ENCODE measurements around the gene PRR29. TPM values are rescaled to one million over a fixed set of nuclear protein-coding genes. Genes with fewer than 3 reads are reported as not detected.

PRR29 gene
- total and polyA plus RNA-seq, 2 donors (not counting 1 experiment from before 2014, with no cell fraction given), result 0.02 to 0.17 TPM

GRCh38 chr17:64045176-64045575 lies 47.0 kb downstream of the PRR29 start:
- no peak for DNase-seq (ENCODE audit: low read depth in 2 of 2)
- Histone ChIP-seq H3K79me2 (ENCODE audit: control insufficient read depth, insufficient read depth, low read length) (no peaks in the 10 kb centered on the region), H3K27me3 (ENCODE audit: control insufficient read depth, insufficient read depth, low read length) (no peaks in the 10 kb centered on the region), H3K9ac (ENCODE audit: insufficient read depth, low read length) (no peak overlapping the region), H3K36me3 (ENCODE audit: control insufficient read depth, insufficient read depth, low read length) (peaks cover 5% of the 10 kb centered on the region), H3K4me3 (replicated peaks in 1 of 4; ENCODE audit: control extremely low read depth in 1 of 4, insufficient read depth in 1 of 4, low read depth in 3 of 4, low read length in 4 of 4) (no peak overlapping the region), H3K4me2 (ENCODE audit: extremely low read depth, insufficient read depth, low read length) (no peak overlapping the region), H3K27ac (ENCODE audit: insufficient read depth, low read length) (no peak overlapping the region), H4K20me1 (ENCODE audit: control insufficient read depth, extremely low read depth, insufficient read depth, low read length) (no peaks in the 10 kb centered on the region), H2AFZ (ENCODE audit: low read length) (no peak overlapping the region), H3K9me3 (ENCODE audit: control insufficient read depth, insufficient read depth, low read depth, low read length) (no peaks in the 10 kb centered on the region), H3K4me1 (ENCODE audit: control insufficient read depth, extremely low read depth, insufficient read depth, low read length) (no peaks in the 10 kb centered on the region)
- TF ChIP-seq CTCF (conservative IDR thresholded peaks at IDR 0.05 in 1 of 2, IDR thresholded peaks at IDR 0.05 in 1 of 2; ENCODE audit: low read depth in 1 of 2, low read length in 2 of 2) (no peak), EZH2 (IDR thresholded peaks at IDR 0.05; ENCODE audit: low read length, missing control alignments) (no peak)

- H3K36me3 ChIP-seq (ENCODE audit: control insufficient read depth, insufficient read depth, low read length), result peaks cover 5% of the 10 kb centered on the region
Observed at GRCh38 chr17:64048805-64049204, 50.7 kb downstream of the PRR29 start.

GRCh38 chr17:64051153-64051552 lies 53.0 kb downstream of the PRR29 start:
- Histone ChIP-seq H3K9ac (ENCODE audit: insufficient read depth, low read length) (no peak overlapping the region), H3K4me1 (ENCODE audit: control insufficient read depth, extremely low read depth, insufficient read depth, low read length) (no peaks in the 10 kb centered on the region), H3K4me3 (replicated peaks in 1 of 4; ENCODE audit: control extremely low read depth in 1 of 4, insufficient read depth in 1 of 4, low read depth in 3 of 4, low read length in 4 of 4) (no peak overlapping the region), H3K27ac (ENCODE audit: insufficient read depth, low read length) (no peak overlapping the region), H4K20me1 (ENCODE audit: control insufficient read depth, extremely low read depth, insufficient read depth, low read length) (no peaks in the 10 kb centered on the region), H2AFZ (ENCODE audit: low read length) (no peak overlapping the region), H3K27me3 (ENCODE audit: control insufficient read depth, insufficient read depth, low read length) (no peaks in the 10 kb centered on the region), H3K9me3 (ENCODE audit: control insufficient read depth, insufficient read depth, low read depth, low read length) (no peaks in the 10 kb centered on the region), H3K36me3 (ENCODE audit: control insufficient read depth, insufficient read depth, low read length) (peaks cover 5% of the 10 kb centered on the region), H3K79me2 (ENCODE audit: control insufficient read depth, insufficient read depth, low read length) (no peaks in the 10 kb centered on the region), H3K4me2 (ENCODE audit: extremely low read depth, insufficient read depth, low read length) (no peak overlapping the region)
- no peak for TF ChIP-seq EZH2 (IDR thresholded peaks at IDR 0.05; ENCODE audit: low read length, missing control alignments)
- no peak for TF ChIP-seq CTCF (conservative IDR thresholded peaks at IDR 0.05 in 1 of 2, IDR thresholded peaks at IDR 0.05 in 1 of 2; ENCODE audit: low read depth in 1 of 2, low read length in 2 of 2)
- DNase-seq (ENCODE audit: low read depth in 2 of 2), result no peak

More at GRCh38 chr17:64048805-64049204, 50.7 kb downstream of the PRR29 start:
- H3K4me1 ChIP-seq (ENCODE audit: control insufficient read depth, extremely low read depth, insufficient read depth, low read length), result no peaks in the 10 kb centered on the region
- H4K20me1 ChIP-seq (ENCODE audit: control insufficient read depth, extremely low read depth, insufficient read depth, low read length), result no peaks in the 10 kb centered on the region
- no peak overlapping the region for H3K4me3 ChIP-seq (replicated peaks in 1 of 4; ENCODE audit: control extremely low read depth in 1 of 4, insufficient read depth in 1 of 4, low read depth in 3 of 4, low read length in 4 of 4)
- H3K27me3 ChIP-seq (ENCODE audit: control insufficient read depth, insufficient read depth, low read length), result no peaks in the 10 kb centered on the region
- no peak overlapping the region for H3K4me2 ChIP-seq (ENCODE audit: extremely low read depth, insufficient read depth, low read length)
- no peak overlapping the region for H3K27ac ChIP-seq (ENCODE audit: insufficient read depth, low read length)
- no peaks in the 10 kb centered on the region for H3K79me2 ChIP-seq (ENCODE audit: control insufficient read depth, insufficient read depth, low read length)
- H2AFZ ChIP-seq (ENCODE audit: low read length), result no peak overlapping the region
- TF ChIP-seq CTCF (conservative IDR thresholded peaks at IDR 0.05 in 1 of 2, IDR thresholded peaks at IDR 0.05 in 1 of 2; ENCODE audit: low read depth in 1 of 2, low read length in 2 of 2) (no peak), EZH2 (IDR thresholded peaks at IDR 0.05; ENCODE audit: low read length, missing control alignments) (no peak)
- H3K9ac ChIP-seq (ENCODE audit: insufficient read depth, low read length), result no peak overlapping the region
- DNase-seq (ENCODE audit: low read depth in 2 of 2), result no peak
- H3K9me3 ChIP-seq (ENCODE audit: control insufficient read depth, insufficient read depth, low read depth, low read length), result no peaks in the 10 kb centered on the region

All from fibroblast of lung (primary cell).